Loucy (cell line): Measurements from ENCODE around the gene SH3RF1.

Experiments
- EZH2phosphoT487 ChIP-seq: fragments of 200-600 bp; IDR thresholded peaks from 2 replicates; pipeline ENCODE4 v1.6.1; 2018; ENCODE audit warnings: antibody characterized with exemption, mild to moderate bottlenecking, moderate library complexity, borderline replicate concordance
- TF ChIP-seq, protein P1 (sequence below): fragments of 200-600 bp; sonication (generic); conservative IDR thresholded peaks from 2 replicates; pipeline ENCODE4 v1.5.1; 2014; ENCODE audit warnings: mild to moderate bottlenecking, antibody characterized with exemption, low read length

DNA sequence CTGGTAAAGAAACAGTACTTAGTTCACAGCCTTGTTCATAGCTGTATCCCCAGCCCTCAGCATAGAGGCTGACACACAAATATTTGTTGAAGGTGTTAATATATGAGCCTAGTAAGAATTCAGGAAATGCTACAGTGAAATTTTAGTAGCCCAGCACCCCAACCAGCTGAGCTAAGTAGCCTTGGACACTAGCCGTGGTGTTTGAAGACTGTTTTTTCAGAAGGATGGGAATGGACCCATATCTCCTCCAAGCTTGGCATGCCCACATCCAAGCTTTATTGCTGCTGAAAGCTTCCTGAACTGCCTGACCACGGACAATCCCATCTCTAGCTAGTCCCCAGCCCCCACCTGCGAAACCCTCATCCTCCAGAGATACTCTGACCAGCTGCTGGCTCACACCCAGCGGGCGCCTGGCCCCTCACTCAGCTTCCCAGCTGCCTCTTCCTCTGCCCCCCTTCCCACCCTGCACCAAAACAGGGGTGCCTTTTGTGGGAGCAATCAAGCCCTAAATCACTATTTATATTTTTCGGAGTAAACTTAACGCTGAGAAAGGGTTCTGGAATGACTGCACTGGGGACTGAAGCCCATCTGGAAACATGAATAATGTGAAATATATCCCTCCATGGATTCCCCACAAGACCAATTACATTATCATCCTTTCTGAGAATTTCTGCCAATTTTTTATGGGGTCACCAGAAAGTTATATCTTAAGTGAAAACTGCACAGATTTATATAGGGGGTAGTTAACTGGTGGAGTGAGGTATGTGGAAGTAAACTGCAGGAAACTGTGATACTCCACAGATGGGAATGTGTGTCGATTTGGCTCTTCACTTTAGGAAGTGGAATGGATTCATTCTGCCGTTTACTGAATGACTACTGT lies 219.6 kb downstream of the SH3RF1 start:
- TF ChIP-seq, protein P1, sequence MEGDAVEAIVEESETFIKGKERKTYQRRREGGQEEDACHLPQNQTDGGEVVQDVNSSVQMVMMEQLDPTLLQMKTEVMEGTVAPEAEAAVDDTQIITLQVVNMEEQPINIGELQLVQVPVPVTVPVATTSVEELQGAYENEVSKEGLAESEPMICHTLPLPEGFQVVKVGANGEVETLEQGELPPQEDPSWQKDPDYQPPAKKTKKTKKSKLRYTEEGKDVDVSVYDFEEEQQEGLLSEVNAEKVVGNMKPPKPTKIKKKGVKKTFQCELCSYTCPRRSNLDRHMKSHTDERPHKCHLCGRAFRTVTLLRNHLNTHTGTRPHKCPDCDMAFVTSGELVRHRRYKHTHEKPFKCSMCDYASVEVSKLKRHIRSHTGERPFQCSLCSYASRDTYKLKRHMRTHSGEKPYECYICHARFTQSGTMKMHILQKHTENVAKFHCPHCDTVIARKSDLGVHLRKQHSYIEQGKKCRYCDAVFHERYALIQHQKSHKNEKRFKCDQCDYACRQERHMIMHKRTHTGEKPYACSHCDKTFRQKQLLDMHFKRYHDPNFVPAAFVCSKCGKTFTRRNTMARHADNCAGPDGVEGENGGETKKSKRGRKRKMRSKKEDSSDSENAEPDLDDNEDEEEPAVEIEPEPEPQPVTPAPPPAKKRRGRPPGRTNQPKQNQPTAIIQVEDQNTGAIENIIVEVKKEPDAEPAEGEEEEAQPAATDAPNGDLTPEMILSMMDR = no peak
- no peak for TF ChIP-seq EZH2phosphoT487
